ENCODE data around the gene PRKD2.
A peak's percentile ranks its signal among the peaks of the same experiment; 100 is the strongest.

The PRKD2 gene

DNA sequence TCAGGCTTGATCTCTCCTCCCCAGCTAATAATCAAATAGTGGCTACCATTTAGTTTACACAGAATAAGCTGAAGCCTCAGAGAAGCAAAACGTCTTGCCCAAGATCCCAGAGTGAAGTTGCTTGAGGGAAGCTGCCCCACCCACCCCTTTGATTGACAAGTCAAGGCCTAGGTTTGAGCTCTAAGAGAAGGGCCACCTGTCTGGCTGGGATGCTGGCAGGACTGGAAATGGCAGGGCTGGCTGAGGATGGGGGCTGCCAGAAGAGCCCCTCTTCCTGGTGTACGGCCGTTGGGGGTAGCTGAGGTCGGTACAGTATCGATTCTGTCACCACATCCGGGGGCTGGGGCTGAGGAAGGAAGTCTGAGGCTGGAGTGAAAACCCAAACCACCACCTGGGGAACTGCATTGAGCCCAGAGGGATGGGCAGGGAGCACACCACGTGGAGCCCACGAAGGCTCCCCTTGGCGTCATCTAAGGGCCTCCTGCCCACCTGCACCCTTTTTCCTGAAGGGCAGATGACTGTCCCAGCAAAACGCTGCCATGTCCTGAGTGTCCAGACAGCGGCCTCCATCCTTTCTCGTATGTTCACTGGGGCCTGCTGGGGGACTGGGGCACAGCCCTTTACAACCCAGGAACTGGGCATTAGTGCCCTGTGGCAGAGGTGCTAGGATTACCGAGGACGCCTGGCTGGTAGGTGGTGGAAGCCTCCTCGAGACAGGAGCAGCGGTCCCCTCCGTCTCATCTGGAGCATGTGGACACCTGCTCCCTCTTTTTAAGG is 1.4 kb upstream of the PRKD2 start:
- TF ChIP-seq, protein P1, sequence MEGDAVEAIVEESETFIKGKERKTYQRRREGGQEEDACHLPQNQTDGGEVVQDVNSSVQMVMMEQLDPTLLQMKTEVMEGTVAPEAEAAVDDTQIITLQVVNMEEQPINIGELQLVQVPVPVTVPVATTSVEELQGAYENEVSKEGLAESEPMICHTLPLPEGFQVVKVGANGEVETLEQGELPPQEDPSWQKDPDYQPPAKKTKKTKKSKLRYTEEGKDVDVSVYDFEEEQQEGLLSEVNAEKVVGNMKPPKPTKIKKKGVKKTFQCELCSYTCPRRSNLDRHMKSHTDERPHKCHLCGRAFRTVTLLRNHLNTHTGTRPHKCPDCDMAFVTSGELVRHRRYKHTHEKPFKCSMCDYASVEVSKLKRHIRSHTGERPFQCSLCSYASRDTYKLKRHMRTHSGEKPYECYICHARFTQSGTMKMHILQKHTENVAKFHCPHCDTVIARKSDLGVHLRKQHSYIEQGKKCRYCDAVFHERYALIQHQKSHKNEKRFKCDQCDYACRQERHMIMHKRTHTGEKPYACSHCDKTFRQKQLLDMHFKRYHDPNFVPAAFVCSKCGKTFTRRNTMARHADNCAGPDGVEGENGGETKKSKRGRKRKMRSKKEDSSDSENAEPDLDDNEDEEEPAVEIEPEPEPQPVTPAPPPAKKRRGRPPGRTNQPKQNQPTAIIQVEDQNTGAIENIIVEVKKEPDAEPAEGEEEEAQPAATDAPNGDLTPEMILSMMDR (IDR thresholded peaks at IDR 0.05; ENCODE audit: low read depth, low read length): no peak
- DNase-seq (ENCODE audit: low read depth in 2 of 2): no peak
- H3K4me3 ChIP-seq (replicated peaks in 1 of 2; ENCODE audit: low read depth in 2 of 2, low read length in 2 of 2): no peak overlapping the region

DNA sequence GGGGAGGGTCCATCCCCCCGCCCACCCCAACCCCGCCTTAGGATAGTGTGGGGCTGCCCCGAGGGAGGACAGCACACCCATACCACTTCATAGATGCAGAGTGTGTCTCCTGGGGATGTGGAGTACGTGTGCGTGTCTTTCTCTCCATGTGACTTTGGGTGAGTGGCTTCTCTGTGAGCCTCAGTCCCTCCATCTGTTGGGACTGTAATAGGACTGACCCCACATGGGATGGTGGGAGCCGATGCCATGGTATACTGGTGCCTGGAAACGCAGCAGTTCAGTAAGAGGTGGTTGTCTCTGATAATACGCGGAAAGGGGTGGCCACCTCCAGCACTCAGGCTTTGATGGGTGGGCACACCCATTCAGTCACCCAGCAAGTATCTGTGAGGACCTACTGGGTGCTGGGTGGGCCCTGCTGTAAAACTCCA is 816 bp upstream of the PRKD2 start:
- TF ChIP-seq, protein P1 (IDR thresholded peaks at IDR 0.05; ENCODE audit: low read depth, low read length): no peak
- peak overlapping the region; percentile 73 to 81 for H3K4me3 ChIP-seq (replicated peaks in 1 of 2; ENCODE audit: low read depth in 2 of 2, low read length in 2 of 2)
- no peak for DNase-seq (ENCODE audit: low read depth in 2 of 2)

DNA sequence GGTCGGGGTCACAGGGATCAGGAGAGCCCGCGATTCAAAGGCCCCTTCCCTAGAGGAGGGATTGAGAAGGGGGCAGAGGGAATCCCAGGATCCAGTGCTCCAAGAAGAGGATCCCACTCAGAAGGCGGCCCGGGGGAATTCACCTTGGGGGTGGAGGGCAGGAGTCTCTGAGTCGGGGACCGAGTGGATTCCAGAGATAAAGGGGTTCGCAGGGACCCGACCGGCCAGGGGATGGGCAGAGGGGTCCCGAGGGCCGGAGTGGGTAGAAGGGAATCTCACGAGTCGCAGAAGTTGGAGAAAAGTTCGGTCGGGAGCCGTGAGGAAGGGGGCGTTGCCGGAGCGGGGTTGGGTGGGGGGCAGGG is 261 bp downstream of the PRKD2 start:
- DNase-seq (ENCODE audit: low read depth in 2 of 2): no peak
- peak overlapping the region; percentile 73 to 81 for H3K4me3 ChIP-seq (replicated peaks in 1 of 2; ENCODE audit: low read depth in 2 of 2, low read length in 2 of 2)
- TF ChIP-seq, protein P1 (IDR thresholded peaks at IDR 0.05; ENCODE audit: low read depth, low read length): no peak

DNA sequence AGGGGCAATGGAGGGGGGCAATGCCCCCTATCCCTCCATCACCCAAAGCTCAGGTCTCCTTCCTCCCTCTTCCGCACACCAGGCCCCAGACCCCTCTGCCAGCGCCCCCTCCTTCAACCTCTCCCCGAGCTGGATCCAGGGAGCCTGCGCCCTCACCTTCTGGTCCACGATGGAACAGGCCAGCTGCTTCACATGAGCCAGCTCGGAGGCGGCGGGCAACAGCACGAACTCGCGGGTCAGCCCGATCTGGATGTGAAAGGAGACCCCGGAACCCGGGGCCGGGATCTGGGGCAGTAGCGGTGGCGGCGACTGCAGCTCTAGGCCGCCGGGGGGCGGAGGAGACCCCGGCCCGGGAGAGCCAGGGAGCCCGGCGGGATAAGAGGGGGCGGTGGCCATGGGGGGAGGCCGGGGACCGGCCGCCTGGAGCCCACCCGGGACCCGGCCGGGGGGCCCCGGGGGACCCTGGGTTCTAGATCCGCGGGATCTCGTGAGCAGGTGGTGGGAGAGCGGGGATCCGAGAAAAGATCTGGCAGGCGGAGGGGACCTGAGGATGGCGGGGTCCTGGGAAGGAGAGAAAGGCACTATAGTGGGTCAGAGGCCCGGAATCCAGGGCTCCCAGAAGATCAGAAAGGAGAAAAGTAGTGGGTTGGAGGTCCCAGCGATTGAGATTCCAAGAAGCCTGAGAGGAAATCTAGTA is 791 bp downstream of the PRKD2 start:
- TF ChIP-seq, protein P1 (IDR thresholded peaks at IDR 0.05; ENCODE audit: low read depth, low read length): no peak
- H3K4me3 ChIP-seq (replicated peaks in 1 of 2; ENCODE audit: low read depth in 2 of 2, low read length in 2 of 2): peak overlapping the region; percentile 73 to 81
- DNase-seq (ENCODE audit: low read depth in 2 of 2): no peak

DNA sequence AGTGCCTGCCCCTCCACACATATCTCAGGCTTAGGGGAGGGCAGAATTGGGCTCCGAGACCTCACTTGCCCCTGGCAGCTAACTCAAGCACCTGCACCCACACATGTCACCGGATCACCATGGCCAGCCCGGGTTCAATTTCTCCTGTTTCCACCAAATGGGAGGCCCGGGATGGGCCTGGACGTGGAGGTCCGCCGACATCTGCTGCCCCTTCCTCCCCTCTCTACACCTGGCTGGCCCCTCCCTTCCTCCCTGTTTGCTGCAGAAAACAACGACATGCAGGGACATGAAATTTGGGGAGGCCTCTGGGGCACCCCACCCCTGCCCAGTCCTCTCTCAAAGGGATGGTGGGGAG is 1.3 kb downstream of the PRKD2 start:
- H3K4me3 ChIP-seq (replicated peaks in 1 of 2; ENCODE audit: low read depth in 2 of 2, low read length in 2 of 2): peak overlapping the region; percentile 73 to 81
- TF ChIP-seq, protein P1 (IDR thresholded peaks at IDR 0.05; ENCODE audit: low read depth, low read length): no peak
- DNase-seq (ENCODE audit: low read depth in 2 of 2): no peak

DNA sequence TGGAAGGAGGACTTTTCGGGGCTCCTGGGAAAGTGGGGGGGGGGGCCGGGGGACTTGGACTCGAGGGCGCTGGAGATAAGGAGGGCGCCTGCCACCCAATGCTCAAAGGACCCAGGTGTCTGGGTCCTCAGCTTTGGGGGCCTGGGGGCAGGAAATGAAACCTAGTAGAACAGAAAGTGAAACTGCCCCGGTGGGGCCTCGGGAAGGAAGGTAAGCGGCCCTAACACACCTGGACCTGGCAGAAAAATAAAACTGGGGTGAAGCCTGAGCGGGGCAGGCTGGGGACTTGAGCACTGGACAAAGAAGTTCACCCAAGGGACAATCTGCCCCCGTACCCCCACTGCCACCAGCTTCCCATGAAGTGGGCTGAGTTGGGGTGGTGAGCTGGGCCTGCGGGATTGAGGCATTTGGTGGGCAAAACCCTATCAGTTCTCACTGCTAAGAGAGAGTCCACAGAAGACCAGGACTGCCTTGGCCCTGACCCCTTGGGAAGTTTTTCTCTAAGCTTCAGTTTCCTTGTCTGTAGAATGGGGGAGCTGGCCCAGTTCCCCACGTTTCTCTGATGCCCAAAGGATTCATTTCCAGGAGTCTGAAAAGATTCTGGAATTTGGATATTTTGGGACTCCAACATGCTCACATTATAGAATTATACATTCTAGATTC is 2.3 kb downstream of the PRKD2 start:
- no peak for DNase-seq (ENCODE audit: low read depth in 2 of 2)
- TF ChIP-seq, protein P1 (IDR thresholded peaks at IDR 0.05; ENCODE audit: low read depth, low read length): no peak
- peak overlapping the region; percentile 69 to 75 for H3K4me3 ChIP-seq (replicated peaks in 1 of 2; ENCODE audit: low read depth in 2 of 2, low read length in 2 of 2)

Measured in cardiac fibroblast (primary cell).